Endodermal cell (in vitro differentiated cells): ENCODE measurements around the gene LDLRAD4. TPM values are rescaled to one million over a fixed set of nuclear protein-coding genes. Genes with fewer than 3 reads are reported as not detected.
A peak's percentile ranks its signal among the peaks of the same experiment; 100 is the strongest.

Source experiments
- DNase-seq: peaks from one replicate; pipeline ENCODE4 v3.0.0-alpha.2; 2017
- H3K27ac ChIP-seq: 2 replicates; pipeline ENCODE4 v1.5.1; 2013; ENCODE audit warnings: mild to moderate bottlenecking, low read depth, low read length, moderate library complexity
- H3K27me3 ChIP-seq: 2 replicates; pipeline ENCODE4 v1.6.1; 2013; ENCODE audit warnings: mild to moderate bottlenecking, low read length, moderate library complexity; ENCODE audit not compliant: insufficient read depth, control insufficient read depth, poor library complexity, severe bottlenecking
- H3K36me3 ChIP-seq: 2 replicates; pipeline ENCODE4 v1.7.0; 2013; ENCODE audit warnings: mild to moderate bottlenecking, low read length, moderate library complexity; ENCODE audit not compliant: control insufficient read depth, insufficient read depth
- H3K4me1 ChIP-seq: one replicate; pipeline ENCODE4 v1.7.0; 2013; ENCODE audit warnings: low read length; ENCODE audit not compliant: control insufficient read depth, insufficient read depth
- H3K4me3 ChIP-seq: 2 replicates; pipeline ENCODE4 v1.5.1; 2013; ENCODE audit warnings: mild to moderate bottlenecking, low read length, moderate library complexity
- H3K9ac ChIP-seq: 2 replicates; pipeline ENCODE4 v1.6.1; 2013; ENCODE audit warnings: mild to moderate bottlenecking, low read length, moderate library complexity; ENCODE audit not compliant: poor library complexity, severe bottlenecking; ENCODE audit errors: extremely low read depth
- H3K9me3 ChIP-seq: 2 replicates; pipeline ENCODE4 v1.6.1; 2013; ENCODE audit warnings: mild to moderate bottlenecking, low read length, moderate library complexity; ENCODE audit not compliant: control insufficient read depth
- H3K27ac Mint-ChIP-seq: 2 replicates; pipeline ENCODE4 v1.8.0; 2020; ENCODE audit warnings: mixed read lengths
- H3K27me3 Mint-ChIP-seq: 2 replicates; pipeline ENCODE4 v1.8.0; 2021; ENCODE audit warnings: mild to moderate bottlenecking, mixed read lengths; ENCODE audit not compliant: insufficient read depth
- H3K36me3 Mint-ChIP-seq: 2 replicates; pipeline ENCODE4 v1.8.0; 2020; ENCODE audit warnings: low read depth, mixed read lengths
- H3K4me1 Mint-ChIP-seq: 2 replicates; pipeline ENCODE4 v1.8.0; 2020; ENCODE audit warnings: mixed read lengths
- H3K4me3 Mint-ChIP-seq: 2 replicates; pipeline ENCODE4 v1.8.0; 2020; ENCODE audit warnings: mild to moderate bottlenecking, moderate library complexity, mixed read lengths
- H3K9me3 Mint-ChIP-seq: 2 replicates; pipeline ENCODE4 v1.8.0; 2020; ENCODE audit warnings: mild to moderate bottlenecking, mixed read lengths
- WGBS, 2 experiments: methylation state at CpG; one replicate each; pipeline versions ENCODE4 v1.1.5 to v1.1.7; 2013; ENCODE audit warnings: missing lambda C conversion rate in 2 of 2, mixed read lengths in 1 of 2; ENCODE audit not compliant: insufficient coverage in 1 of 2, insufficient read length in 1 of 2; 5-methylcytosine and 5-hydroxymethylcytosine counted together
- total RNA-seq, 2 donors: library from RNA; stranded (reverse); fragmentation: NEBNext Ultra II Directional in 1 of 2; extraction: Animal tissue kit (Norgen Biotek cat#: 25700) in 1 of 2; gene quantifications; 2 replicates in 1 of 2; 3 replicates in 1 of 2; pipeline ENCODE4 v1.2.1, GENCODE V29; 2021
- TF ChIP-seq, protein P1 (sequence below): fragments of 200-600 bp; sonication (generic); conservative IDR thresholded peaks from 2 replicates; pipeline ENCODE4 v1.5.0; 2021; ENCODE audit warnings: antibody characterized with exemption, mild to moderate bottlenecking

The LDLRAD4 gene
- total RNA-seq, 2 donors from 2014 or later: 14.9 to 15.1 TPM

DNA sequence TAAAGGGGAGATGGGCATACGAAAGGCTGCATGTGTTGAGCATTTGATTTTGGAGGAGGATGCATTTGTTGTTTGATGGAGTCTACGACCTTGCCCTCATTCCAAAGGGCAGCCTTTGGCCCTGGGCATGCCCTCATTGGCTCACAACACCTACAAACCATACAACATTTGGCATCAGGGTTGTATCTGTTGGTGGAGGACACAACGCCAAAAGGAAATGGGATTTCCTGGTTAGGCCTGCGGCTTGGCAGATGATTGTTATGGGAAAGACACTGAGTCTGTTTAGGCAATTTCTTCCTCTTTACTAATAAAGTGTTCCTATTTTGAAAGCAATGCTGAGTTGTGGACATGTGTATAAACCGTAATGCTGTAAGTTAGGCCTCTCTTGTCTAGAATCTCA lies 246.9 kb downstream of the LDLRAD4 start:
- Histone ChIP-seq H3K27me3 (no peaks in the 10 kb centered on the region), H3K4me3 (no peak overlapping the region), H3K9me3 (peaks cover 4% of the 10 kb centered on the region), H3K4me1 (no peaks in the 10 kb centered on the region), H3K36me3 (no peaks in the 10 kb centered on the region), H3K9ac (no peak overlapping the region), H3K27ac (no peak overlapping the region)
- WGBS, 2 experiments: 96 to 100% methylated on average over 3 to 5 of the region's 5 CpGs
- H3K4me1 Mint-ChIP-seq: no peaks in the 10 kb centered on the region
- H3K27ac Mint-ChIP-seq: no peak overlapping the region
- H3K9me3 Mint-ChIP-seq: peaks cover 16% of the 10 kb centered on the region
- no peak overlapping the region for H3K4me3 Mint-ChIP-seq
- TF ChIP-seq, protein P1, sequence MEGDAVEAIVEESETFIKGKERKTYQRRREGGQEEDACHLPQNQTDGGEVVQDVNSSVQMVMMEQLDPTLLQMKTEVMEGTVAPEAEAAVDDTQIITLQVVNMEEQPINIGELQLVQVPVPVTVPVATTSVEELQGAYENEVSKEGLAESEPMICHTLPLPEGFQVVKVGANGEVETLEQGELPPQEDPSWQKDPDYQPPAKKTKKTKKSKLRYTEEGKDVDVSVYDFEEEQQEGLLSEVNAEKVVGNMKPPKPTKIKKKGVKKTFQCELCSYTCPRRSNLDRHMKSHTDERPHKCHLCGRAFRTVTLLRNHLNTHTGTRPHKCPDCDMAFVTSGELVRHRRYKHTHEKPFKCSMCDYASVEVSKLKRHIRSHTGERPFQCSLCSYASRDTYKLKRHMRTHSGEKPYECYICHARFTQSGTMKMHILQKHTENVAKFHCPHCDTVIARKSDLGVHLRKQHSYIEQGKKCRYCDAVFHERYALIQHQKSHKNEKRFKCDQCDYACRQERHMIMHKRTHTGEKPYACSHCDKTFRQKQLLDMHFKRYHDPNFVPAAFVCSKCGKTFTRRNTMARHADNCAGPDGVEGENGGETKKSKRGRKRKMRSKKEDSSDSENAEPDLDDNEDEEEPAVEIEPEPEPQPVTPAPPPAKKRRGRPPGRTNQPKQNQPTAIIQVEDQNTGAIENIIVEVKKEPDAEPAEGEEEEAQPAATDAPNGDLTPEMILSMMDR: no peak
- peak; percentile 7 for DNase-seq
- H3K36me3 Mint-ChIP-seq: peaks cover 8% of the 10 kb centered on the region
- H3K27me3 Mint-ChIP-seq: peaks cover 1% of the 10 kb centered on the region

DNA sequence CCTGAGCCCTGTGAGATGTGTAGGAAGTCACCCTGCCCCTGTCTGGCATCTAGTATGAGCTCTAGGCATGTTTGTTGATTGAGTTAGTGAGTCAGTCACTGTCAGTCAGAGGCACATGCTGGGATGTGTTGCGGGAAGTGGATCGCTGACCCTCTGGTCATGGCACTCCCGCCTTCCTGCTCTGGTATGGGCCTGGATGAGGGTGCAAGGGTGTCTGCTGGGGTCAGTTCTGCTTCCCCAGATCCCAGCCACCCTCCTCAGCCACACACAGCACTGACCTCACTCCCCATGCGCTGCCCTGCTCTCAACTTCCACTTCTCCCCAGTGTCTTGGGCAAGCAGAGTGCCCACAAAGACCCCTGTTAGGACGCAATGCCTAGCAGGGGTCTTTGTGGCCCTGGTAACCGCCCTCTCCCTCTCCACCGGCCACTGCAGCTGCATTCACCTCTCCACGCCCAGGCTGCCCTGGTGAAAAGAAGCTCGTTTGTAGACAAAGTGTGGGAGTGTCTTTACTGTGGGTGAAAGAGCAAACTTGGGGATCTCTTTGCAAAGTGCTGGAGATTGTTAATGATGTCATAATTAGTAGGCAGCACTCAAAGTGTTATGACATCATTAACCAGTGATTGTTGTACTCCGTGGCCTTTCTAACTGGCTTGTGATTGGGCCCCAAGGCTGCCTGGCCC lies 252.1 kb downstream of the LDLRAD4 start:
- WGBS, 2 experiments: 87 to 91% methylated on average over 3 to 10 of the region's 10 CpGs
- no peak overlapping the region for H3K4me3 ChIP-seq
- H3K27me3 ChIP-seq: no peaks in the 10 kb centered on the region
- Mint-ChIP-seq H3K27ac (peak overlapping the region; percentile 54), H3K4me3 (no peak overlapping the region), H3K9me3 (peaks cover 16% of the 10 kb centered on the region), H3K36me3 (peaks cover 8% of the 10 kb centered on the region), H3K27me3 (peaks cover 1% of the 10 kb centered on the region), H3K4me1 (peaks cover 21% of the 10 kb centered on the region)
- H3K36me3 ChIP-seq: no peaks in the 10 kb centered on the region
- H3K9me3 ChIP-seq: peaks cover 4% of the 10 kb centered on the region
- no peak overlapping the region for H3K9ac ChIP-seq
- H3K27ac ChIP-seq: peak overlapping the region; percentile 95
- peak; percentile 49 for DNase-seq
- TF ChIP-seq, protein P1: no peak
- H3K4me1 ChIP-seq: no peaks in the 10 kb centered on the region

DNA sequence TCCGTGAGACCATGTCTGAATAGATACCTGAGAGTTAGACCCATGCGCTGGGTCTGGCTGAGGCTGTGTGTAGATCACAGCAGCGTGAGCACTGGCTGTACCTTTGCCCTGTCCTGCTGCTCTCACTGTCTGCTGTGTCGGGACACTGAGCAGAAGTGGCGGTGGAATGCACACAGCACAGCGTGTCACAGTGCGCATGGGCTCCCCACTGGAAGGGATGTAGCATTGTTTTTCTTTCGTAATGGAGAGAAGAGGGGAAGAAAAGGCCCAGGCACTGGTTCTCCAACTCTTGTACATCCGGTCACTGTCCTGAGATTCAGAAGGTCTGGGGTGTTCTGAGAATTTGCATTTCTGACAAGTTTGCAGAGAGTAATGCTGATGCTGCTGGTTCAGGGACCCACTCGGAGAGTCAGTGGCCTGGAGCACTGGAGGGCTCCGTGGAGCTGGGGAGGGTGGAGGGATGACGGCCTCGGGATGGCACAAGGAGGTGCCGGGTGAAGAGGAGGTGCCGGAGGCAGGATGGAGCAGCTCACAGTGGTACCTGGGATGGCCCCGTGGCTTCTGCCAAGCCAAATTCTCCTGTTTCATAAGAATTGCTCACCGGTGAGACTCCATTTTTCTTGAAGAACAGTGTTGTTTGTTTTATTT lies 252.8 kb downstream of the LDLRAD4 start:
- peaks cover 8% of the 10 kb centered on the region for H3K36me3 Mint-ChIP-seq
- Histone ChIP-seq H3K4me1 (no peaks in the 10 kb centered on the region), H3K9me3 (peaks cover 4% of the 10 kb centered on the region), H3K27me3 (no peaks in the 10 kb centered on the region), H3K9ac (no peak overlapping the region), H3K27ac (peak overlapping the region; percentile 95), H3K4me3 (no peak overlapping the region), H3K36me3 (no peaks in the 10 kb centered on the region)
- H3K9me3 Mint-ChIP-seq: peaks cover 16% of the 10 kb centered on the region
- DNase-seq: peak; percentile 45
- TF ChIP-seq, protein P1: no peak
- peaks cover 21% of the 10 kb centered on the region for H3K4me1 Mint-ChIP-seq
- H3K27ac Mint-ChIP-seq: peak overlapping the region; percentile 54
- 91% methylated on average over 6 to 17 of the region's 17 CpGs for WGBS, 2 experiments
- H3K4me3 Mint-ChIP-seq: no peak overlapping the region
- H3K27me3 Mint-ChIP-seq: peaks cover 1% of the 10 kb centered on the region
